Activated CD4-positive, alpha-beta T cell treated with anti-CD3 and anti-CD28 coated beads, Interleukin-2, amount 10 ng/mL, durations not matched to agents 24 days and 14 days (primary cell): ENCODE measurements around the gene ZBTB40. TPM values are rescaled to one million over a fixed set of nuclear protein-coding genes. Genes with fewer than 3 reads are reported as not detected.

Source experiments
- DNase-seq: peaks from one replicate; pipeline ENCODE4 v3.0.0; 2022
- H3K27ac Mint-ChIP-seq: one replicate; pipeline ENCODE4 v1.8.0; 2022; ENCODE audit warnings: mild to moderate bottlenecking, mixed read lengths
- H3K27me3 Mint-ChIP-seq: one replicate; pipeline ENCODE4 v1.8.0; 2022; ENCODE audit warnings: mixed read lengths
- H3K36me3 Mint-ChIP-seq: one replicate; pipeline ENCODE4 v1.8.0; 2022; ENCODE audit warnings: low read depth, mild to moderate bottlenecking, mixed read lengths
- H3K4me1 Mint-ChIP-seq: one replicate; pipeline ENCODE4 v1.8.0; 2021; ENCODE audit warnings: mixed read lengths
- H3K4me3 Mint-ChIP-seq: one replicate; pipeline ENCODE4 v1.8.0; 2022; ENCODE audit warnings: mild to moderate bottlenecking, moderate library complexity, mixed read lengths
- H3K9me3 Mint-ChIP-seq: one replicate; pipeline ENCODE4 v1.8.0; 2021; ENCODE audit warnings: mixed read lengths
- intact Hi-C: fragments of 100-400 bp; cut with micrococcal nuclease; formaldehyde crosslinking; loops from one replicate; pipeline ENCODE4 v1.15.1; 2023
- total RNA-seq: library from RNA; stranded (reverse); gene quantifications from 2 replicates; pipeline ENCODE4 v1.2.3, GENCODE V29; 2022

Gene ZBTB40
- total RNA-seq, 1 donor from 2014 or later: 19.0 TPM

DNA sequence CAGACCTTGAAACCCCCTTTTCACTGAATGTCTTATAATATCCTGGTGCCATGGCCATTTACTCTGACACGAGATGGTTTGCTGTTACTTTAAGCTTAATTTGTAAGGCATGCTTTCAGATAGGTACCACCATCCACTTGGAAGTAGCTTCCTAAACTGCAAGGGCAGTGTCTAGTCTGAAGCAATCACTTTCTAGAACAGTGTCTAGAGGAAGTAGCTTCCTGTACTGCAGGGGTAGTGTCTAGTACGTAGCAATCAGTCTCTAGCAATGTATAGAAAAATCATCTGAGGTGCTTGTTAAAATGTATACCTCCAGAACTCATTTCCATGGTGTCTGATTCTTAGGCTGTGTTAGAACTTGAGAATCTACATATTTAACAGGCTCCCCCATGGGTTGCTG, 42.5 kb downstream of the ZBTB40 start:
- H3K9me3 Mint-ChIP-seq: no peaks in the 10 kb centered on the region
- intact Hi-C loops: no loop called here
- no peaks in the 10 kb centered on the region for H3K4me1 Mint-ChIP-seq
- DNase-seq: no peak
- peaks cover 13% of the 10 kb centered on the region for H3K36me3 Mint-ChIP-seq
- H3K27ac Mint-ChIP-seq: no peak overlapping the region
- no peak overlapping the region for H3K4me3 Mint-ChIP-seq
- H3K27me3 Mint-ChIP-seq: no peaks in the 10 kb centered on the region

DNA sequence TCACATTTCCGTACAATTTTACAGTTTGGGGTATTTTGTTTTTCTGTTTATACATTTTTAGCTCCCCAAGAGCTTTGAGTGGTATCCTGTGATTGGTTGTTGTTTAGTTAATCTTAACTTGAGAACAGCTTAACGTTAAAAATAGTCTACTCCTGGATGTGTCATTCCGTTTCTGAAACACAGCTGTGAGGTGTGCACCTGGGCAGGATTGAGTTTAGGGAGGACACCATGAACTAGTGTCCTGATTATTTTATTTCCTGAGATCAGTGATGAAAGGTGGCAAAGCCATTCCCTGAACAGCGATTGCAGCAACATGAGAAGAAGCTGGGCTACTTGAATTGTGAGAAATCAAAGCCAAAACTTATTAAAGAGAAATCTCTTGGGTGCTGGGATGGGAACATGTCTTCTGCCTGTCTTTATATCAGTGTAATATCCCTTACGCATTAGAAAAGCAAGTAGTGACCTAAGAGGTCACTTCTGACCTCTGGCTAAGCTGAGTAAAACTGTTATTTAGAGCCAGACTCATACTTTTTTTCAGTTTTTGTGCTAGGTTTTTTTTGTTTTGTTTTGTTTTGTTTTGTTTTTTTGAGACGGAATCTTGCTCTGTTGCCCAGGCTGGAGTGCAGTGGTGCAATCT, 43.4 kb downstream of the ZBTB40 start:
- intact Hi-C loops: no loop called here
- no peaks in the 10 kb centered on the region for H3K9me3 Mint-ChIP-seq
- H3K27me3 Mint-ChIP-seq: no peaks in the 10 kb centered on the region
- no peak overlapping the region for H3K4me3 Mint-ChIP-seq
- no peak for DNase-seq
- peaks cover 13% of the 10 kb centered on the region for H3K36me3 Mint-ChIP-seq
- H3K27ac Mint-ChIP-seq: no peak overlapping the region
- H3K4me1 Mint-ChIP-seq: no peaks in the 10 kb centered on the region

DNA sequence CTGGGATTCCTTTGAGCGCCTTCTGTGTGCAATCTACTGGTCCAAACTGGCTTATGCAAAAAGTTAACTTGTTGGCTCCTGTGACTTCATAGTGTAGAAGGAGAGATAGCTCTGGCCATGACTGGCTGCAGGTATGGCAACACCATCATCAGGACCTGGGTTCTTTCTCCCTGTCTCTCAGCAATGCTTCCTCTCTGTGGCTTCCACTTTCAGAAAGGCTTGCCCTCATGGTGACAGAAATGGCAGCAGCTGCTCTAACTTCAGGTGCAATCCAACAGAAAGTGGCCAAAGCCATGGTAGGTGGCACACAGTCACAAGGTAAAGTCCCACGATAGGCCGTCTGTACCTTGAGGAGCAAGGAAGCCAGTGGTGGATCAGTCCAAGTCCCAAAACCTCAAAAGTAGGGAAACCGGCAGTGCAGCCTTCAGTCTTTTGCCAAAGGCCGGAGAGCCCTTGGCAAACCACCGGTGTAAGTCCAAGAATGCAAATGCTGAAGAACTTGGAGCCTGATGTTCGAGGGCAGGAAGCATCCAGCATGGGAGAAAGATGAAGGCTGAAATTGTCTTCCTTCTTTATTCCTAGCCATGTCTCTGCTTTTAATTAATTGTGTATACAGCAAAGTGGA, 45.0 kb downstream of the ZBTB40 start:
- Mint-ChIP-seq H3K9me3 (no peaks in the 10 kb centered on the region), H3K27me3 (no peaks in the 10 kb centered on the region), H3K4me3 (no peak overlapping the region), H3K27ac (no peak overlapping the region), H3K36me3 (peaks cover 13% of the 10 kb centered on the region), H3K4me1 (no peaks in the 10 kb centered on the region)
- no peak for DNase-seq
- intact Hi-C loops: no loop called here

GRCh38 chr1:22498463-22498862, 46.8 kb downstream of the ZBTB40 start:
- H3K9me3 Mint-ChIP-seq: no peaks in the 10 kb centered on the region
- peaks cover 8% of the 10 kb centered on the region for H3K36me3 Mint-ChIP-seq
- no peak for DNase-seq
- H3K4me3 Mint-ChIP-seq: no peak overlapping the region
- intact Hi-C loops: no loop called here
- no peak overlapping the region for H3K27ac Mint-ChIP-seq
- H3K4me1 Mint-ChIP-seq: no peaks in the 10 kb centered on the region
- no peaks in the 10 kb centered on the region for H3K27me3 Mint-ChIP-seq

DNA sequence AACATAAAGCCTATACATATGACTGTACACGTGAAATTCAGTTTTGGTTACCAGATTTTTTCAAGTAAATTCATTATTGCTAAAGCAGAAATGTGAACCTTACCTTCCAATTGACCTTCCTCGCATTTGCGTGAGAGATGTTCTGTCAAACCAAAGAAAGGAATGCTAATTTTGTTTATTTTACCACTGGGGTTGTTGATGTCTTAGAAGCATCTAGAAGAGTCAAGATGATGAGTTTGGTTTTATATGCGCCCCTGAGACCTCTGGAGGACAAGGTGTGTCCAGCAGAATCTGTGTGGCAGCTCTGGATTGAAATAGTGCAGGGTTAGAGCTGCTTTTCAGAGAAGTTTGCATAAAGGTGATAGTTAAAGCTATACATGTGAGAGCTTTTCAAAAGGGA, 48.4 kb downstream of the ZBTB40 start:
- Mint-ChIP-seq H3K27me3 (no peaks in the 10 kb centered on the region), H3K9me3 (no peaks in the 10 kb centered on the region), H3K4me1 (no peaks in the 10 kb centered on the region), H3K36me3 (peaks cover 5% of the 10 kb centered on the region), H3K27ac (no peak overlapping the region), H3K4me3 (no peak overlapping the region)
- DNase-seq: no peak
- intact Hi-C loops: no loop called here

DNA sequence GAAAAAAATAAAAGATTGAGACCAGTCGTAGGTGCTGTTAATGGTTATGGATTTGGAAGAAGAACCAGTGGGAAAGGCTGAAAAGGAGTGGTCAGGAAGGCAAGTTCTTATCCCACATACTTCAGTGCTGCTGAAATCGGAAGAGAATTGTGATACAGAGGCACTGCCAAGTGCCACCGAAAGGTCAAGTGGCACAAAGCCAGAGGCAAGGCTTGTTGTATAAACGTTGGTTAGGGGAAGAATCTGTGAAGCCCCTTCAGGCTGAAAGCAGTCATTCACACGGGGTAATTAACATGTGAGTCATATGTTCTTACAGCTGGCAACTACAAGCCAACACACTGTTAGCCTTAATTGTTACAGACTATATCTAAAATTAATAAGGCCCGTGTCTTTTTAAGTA, 48.8 kb downstream of the ZBTB40 start:
- DNase-seq: no peak
- H3K4me1 Mint-ChIP-seq: no peaks in the 10 kb centered on the region
- H3K27ac Mint-ChIP-seq: no peak overlapping the region
- H3K4me3 Mint-ChIP-seq: no peak overlapping the region
- H3K9me3 Mint-ChIP-seq: no peaks in the 10 kb centered on the region
- intact Hi-C loops: no loop called here
- peaks cover 5% of the 10 kb centered on the region for H3K36me3 Mint-ChIP-seq
- no peaks in the 10 kb centered on the region for H3K27me3 Mint-ChIP-seq

DNA sequence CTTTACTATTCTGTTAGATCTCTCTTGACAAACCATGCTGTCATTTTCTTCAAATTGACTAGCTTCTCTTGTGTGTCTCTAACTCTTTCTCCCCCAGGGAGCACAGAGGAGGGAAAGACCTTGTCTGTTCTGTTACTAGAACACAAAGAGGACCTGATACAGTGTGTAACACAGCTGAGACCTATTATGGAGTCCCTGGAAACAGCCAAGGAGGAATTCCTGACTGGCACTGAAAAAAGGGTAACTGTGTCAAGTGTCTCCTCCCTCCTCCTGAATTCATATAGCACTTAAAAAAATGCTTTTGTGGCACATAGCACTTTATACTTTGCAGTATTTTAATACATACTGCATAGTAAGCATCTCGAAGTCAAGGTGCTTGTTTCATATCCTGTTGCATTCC, 50.6 kb downstream of the ZBTB40 start:
- no peak for DNase-seq
- peaks cover 13% of the 10 kb centered on the region for H3K36me3 Mint-ChIP-seq
- H3K27me3 Mint-ChIP-seq: no peaks in the 10 kb centered on the region
- intact Hi-C loops: no loop called here
- no peak overlapping the region for H3K27ac Mint-ChIP-seq
- no peaks in the 10 kb centered on the region for H3K4me1 Mint-ChIP-seq
- H3K4me3 Mint-ChIP-seq: no peak overlapping the region
- no peaks in the 10 kb centered on the region for H3K9me3 Mint-ChIP-seq

GRCh38 chr1:22503721-22504410, 52.2 kb downstream of the ZBTB40 start:
- Mint-ChIP-seq H3K4me3 (no peak overlapping the region), H3K9me3 (no peaks in the 10 kb centered on the region), H3K27me3 (no peaks in the 10 kb centered on the region), H3K27ac (no peak overlapping the region), H3K36me3 (peaks cover 23% of the 10 kb centered on the region), H3K4me1 (no peaks in the 10 kb centered on the region)
- intact Hi-C loops: no loop called here
- no peak for DNase-seq

- DNase-seq: no peak
- Mint-ChIP-seq H3K4me1 (no peaks in the 10 kb centered on the region), H3K4me3 (no peak overlapping the region), H3K36me3 (peaks cover 35% of the 10 kb centered on the region), H3K9me3 (no peaks in the 10 kb centered on the region), H3K27ac (no peak overlapping the region), H3K27me3 (no peaks in the 10 kb centered on the region)
- intact Hi-C loops: no loop called here
These were observed 54.6 kb downstream of the ZBTB40 start for GRCh38 chr1:22506130-22506692.

- no peak for DNase-seq
- Mint-ChIP-seq H3K36me3 (peaks cover 40% of the 10 kb centered on the region), H3K9me3 (no peaks in the 10 kb centered on the region), H3K4me1 (no peaks in the 10 kb centered on the region), H3K27me3 (no peaks in the 10 kb centered on the region), H3K4me3 (no peak overlapping the region), H3K27ac (no peak overlapping the region)
- intact Hi-C loops: no loop called here
These were observed 55.9 kb downstream of the ZBTB40 start for GRCh38 chr1:22507587-22507986.

- H3K4me3 Mint-ChIP-seq: no peak overlapping the region
- intact Hi-C loops: no loop called here
- H3K27me3 Mint-ChIP-seq: no peaks in the 10 kb centered on the region
- H3K27ac Mint-ChIP-seq: no peak overlapping the region
- no peaks in the 10 kb centered on the region for H3K9me3 Mint-ChIP-seq
- peaks cover 42% of the 10 kb centered on the region for H3K36me3 Mint-ChIP-seq
- no peaks in the 10 kb centered on the region for H3K4me1 Mint-ChIP-seq
- DNase-seq: no peak
These were observed 56.7 kb downstream of the ZBTB40 start for GRCh38 chr1:22508329-22508728.

GRCh38 chr1:22508991-22509390, 57.3 kb downstream of the ZBTB40 start:
- Mint-ChIP-seq H3K4me1 (no peaks in the 10 kb centered on the region), H3K4me3 (no peak overlapping the region), H3K36me3 (peaks cover 45% of the 10 kb centered on the region), H3K27ac (no peak overlapping the region), H3K9me3 (no peaks in the 10 kb centered on the region), H3K27me3 (no peaks in the 10 kb centered on the region)
- no peak for DNase-seq
- intact Hi-C loops: no loop called here

GRCh38 chr1:22509815-22510214, 58.2 kb downstream of the ZBTB40 start:
- intact Hi-C loops: no loop called here
- Mint-ChIP-seq H3K9me3 (no peaks in the 10 kb centered on the region), H3K36me3 (peaks cover 45% of the 10 kb centered on the region), H3K4me1 (no peaks in the 10 kb centered on the region), H3K27me3 (no peaks in the 10 kb centered on the region), H3K4me3 (no peak overlapping the region), H3K27ac (no peak overlapping the region)
- no peak for DNase-seq

- H3K27me3 Mint-ChIP-seq: no peaks in the 10 kb centered on the region
- H3K36me3 Mint-ChIP-seq: peaks cover 51% of the 10 kb centered on the region
- no peak for DNase-seq
- no peaks in the 10 kb centered on the region for H3K4me1 Mint-ChIP-seq
- H3K4me3 Mint-ChIP-seq: no peak overlapping the region
- H3K9me3 Mint-ChIP-seq: no peaks in the 10 kb centered on the region
- H3K27ac Mint-ChIP-seq: no peak overlapping the region
- intact Hi-C loops: no loop called here
These were observed 61.2 kb downstream of the ZBTB40 start for GRCh38 chr1:22512873-22513272.
